Keratinocyte (primary cell): ENCODE results near the gene SOHLH1. TPM values are rescaled to one million over a fixed set of nuclear protein-coding genes. Genes with fewer than 3 reads are reported as not detected.

Experiments used
- DNase-seq: peaks from one replicate; pipeline ENCODE4 v3.0.0-alpha.2; 2011; ENCODE audit warnings: low read depth, missing footprints, low spot score
- FAIRE-seq: peaks from 2 replicates; lab custom pipeline; 2011; peaks lifted over from hg19 to GRCh38; lab: Jason Lieb, UNC
- H2AFZ ChIP-seq: 2 replicates; pipeline ENCODE4 v1.6.0; 2012; ENCODE audit warnings: low read length, control low read depth, inconsistent platforms; ENCODE audit not compliant: control insufficient read depth
- H3K27ac ChIP-seq: 2 replicates; pipeline ENCODE4 v1.5.1; 2011; ENCODE audit warnings: low read length; ENCODE audit not compliant: control insufficient read depth, insufficient read depth
- H3K27me3 ChIP-seq: 3 replicates; pipeline ENCODE4 v1.6.0; 2011; ENCODE audit warnings: low read length; ENCODE audit not compliant: control insufficient read depth, insufficient read depth; ENCODE audit errors: extremely low read depth
- H3K36me3 ChIP-seq, 2 experiments: 2 replicates in 1 of 2; 3 replicates in 1 of 2; pipeline ENCODE4 v1.5.1; 2011; ENCODE audit warnings: low read length in 2 of 2, mild to moderate bottlenecking in 1 of 2; ENCODE audit not compliant: control insufficient read depth in 2 of 2, insufficient read depth in 2 of 2; ENCODE audit errors: extremely low read depth in 1 of 2
- H3K4me1 ChIP-seq: 3 replicates; pipeline ENCODE4 v1.5.1; 2011; ENCODE audit warnings: low read length; ENCODE audit not compliant: control insufficient read depth, insufficient read depth; ENCODE audit errors: extremely low read depth
- H3K4me2 ChIP-seq: 3 replicates; pipeline ENCODE4 v1.6.0; 2011; ENCODE audit warnings: low read depth, low read length; ENCODE audit not compliant: control insufficient read depth, insufficient read depth; ENCODE audit errors: extremely low read depth
- H3K4me3 ChIP-seq, 3 experiments: fragments of 200-600 bp in 1 of 3; sonication (generic) in 1 of 3; 2 replicates in 2 of 3; 3 replicates in 1 of 3; pipeline ENCODE4 v1.5.1; 2011 to 2016; ENCODE audit warnings: low read length in 3 of 3, mild to moderate bottlenecking in 3 of 3, control low read depth in 2 of 3, inconsistent platforms in 1 of 3, low read depth in 1 of 3, mixed read lengths in 1 of 3, mixed run types in 1 of 3, moderate library complexity in 1 of 3; ENCODE audit not compliant: control insufficient read depth in 2 of 3, insufficient read depth in 2 of 3; ENCODE audit errors: extremely low read depth in 1 of 3
- H3K79me2 ChIP-seq: 2 replicates; pipeline ENCODE4 v1.6.0; 2012; ENCODE audit warnings: low read length; ENCODE audit not compliant: control insufficient read depth, insufficient read depth
- H3K9ac ChIP-seq: 3 replicates; pipeline ENCODE4 v1.6.0; 2011; ENCODE audit warnings: low read length; ENCODE audit not compliant: control insufficient read depth, insufficient read depth; ENCODE audit errors: extremely low read depth
- H3K9me1 ChIP-seq: 3 replicates; pipeline ENCODE4 v1.6.0; 2011; ENCODE audit warnings: low read length; ENCODE audit not compliant: control insufficient read depth, insufficient read depth; ENCODE audit errors: extremely low read depth
- H3K9me3 ChIP-seq: 2 replicates; pipeline ENCODE4 v1.5.1; 2012; ENCODE audit warnings: low read depth, low read length; ENCODE audit not compliant: control insufficient read depth
- H4K20me1 ChIP-seq: 3 replicates; pipeline ENCODE4 v1.6.0; 2011; ENCODE audit warnings: low read length; ENCODE audit not compliant: control insufficient read depth, insufficient read depth; ENCODE audit errors: extremely low read depth
- EZH2 ChIP-seq: IDR thresholded peaks from one replicate; pipeline ENCODE4 v1.6.1; 2012; ENCODE audit warnings: inconsistent platforms, mild to moderate bottlenecking, low read length, moderate library complexity
- dilution Hi-C: fragments of 300-500 bp; cut with MboI; formaldehyde crosslinking; loops from one replicate; pipeline ENCODE4 v1.7.0; 2020; ENCODE audit warnings: low sequenced_read_pairs; ENCODE audit not compliant: extremely low pct_ligation_motif_present
- polyA plus RNA-seq, 5 experiments: library from polyadenylated mRNA; depleted of rRNA in 3 of 5; stranded (reverse) in 3 of 5; stranded (forward) in 1 of 5; unstranded in 1 of 5; fragments of >200 nt; gene quantifications; 1 replicate in 1 of 5; 2 replicates in 3 of 5; 3 replicates in 1 of 5; pipeline versions ENCODE4 v1.2.1 to v1.2.3, GENCODE V29; 2011 to 2012; ENCODE audit warnings: missing spikeins in 2 of 5, low read depth in 1 of 5, low replicate concordance in 1 of 5
- TF ChIP-seq, protein P1 (sequence below), 3 experiments: IDR thresholded peaks in 1 of 3; conservative IDR thresholded peaks in 1 of 3; optimal IDR thresholded peaks in 1 of 3; 2 replicates in 2 of 3; 3 replicates in 1 of 3; pipeline versions ENCODE3 to v1.5.1; 2011; ENCODE audit warnings: low read length in 3 of 3, mild to moderate bottlenecking in 3 of 3, moderate library complexity in 2 of 3, control low read depth in 1 of 3, inconsistent platforms in 1 of 3; ENCODE audit not compliant: insufficient read depth in 2 of 3; ENCODE audit errors: extremely low read depth in 1 of 3

Gene SOHLH1
- polyA plus RNA-seq, 1 donor (not counting 4 experiments of a cell fraction or from before 2014, with no cell fraction given): not detected

DNA sequence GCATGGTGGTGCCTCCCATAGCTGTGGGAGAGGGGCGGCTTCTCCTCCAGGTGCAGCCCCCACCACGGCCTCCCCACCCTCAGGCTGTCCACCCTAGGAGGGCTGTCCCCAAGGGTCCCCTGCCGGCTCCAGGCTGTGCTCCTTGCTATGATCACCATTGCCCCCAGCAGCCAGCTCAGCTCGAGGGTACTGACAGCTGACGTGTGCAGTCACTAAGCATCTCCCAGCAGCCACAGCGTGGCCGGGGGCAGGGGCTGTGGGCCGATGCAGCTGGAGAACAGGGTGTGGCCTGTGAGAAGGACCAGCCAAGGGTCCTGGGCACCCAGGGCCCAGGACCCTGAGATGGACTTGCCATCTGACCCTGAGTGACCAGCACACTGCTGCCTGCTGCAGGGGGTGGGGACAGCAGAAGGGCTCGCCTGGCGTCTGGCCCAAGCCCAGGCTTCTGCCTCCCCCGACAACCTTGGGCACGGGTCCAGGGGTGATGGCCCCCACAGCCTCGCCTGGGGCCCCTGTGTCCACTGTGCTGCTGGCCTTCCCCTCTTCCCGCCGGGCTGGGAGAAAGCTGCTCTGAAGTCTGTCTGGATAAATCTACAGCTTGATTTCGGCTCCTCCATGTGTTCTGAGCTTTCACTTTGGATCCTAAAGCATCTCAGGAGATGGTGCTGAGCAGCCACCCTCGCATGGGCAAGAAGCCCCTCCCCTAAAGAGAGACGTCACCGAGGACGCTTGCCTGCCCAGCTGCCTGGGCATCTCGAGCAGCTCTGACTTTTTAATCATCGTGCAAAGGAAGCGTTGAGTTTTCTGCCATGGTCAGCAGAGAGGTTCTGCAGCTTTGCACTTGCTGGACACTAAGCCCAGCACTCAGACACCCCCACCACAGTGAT, 8.2 kb upstream of the SOHLH1 start:
- Histone ChIP-seq H3K36me3 (no peaks in the 10 kb centered on the region), H3K27ac (no peak overlapping the region), H3K4me3 (no peak overlapping the region), H3K79me2 (no peaks in the 10 kb centered on the region), H4K20me1 (peaks cover 3% of the 10 kb centered on the region), H3K9me3 (no peaks in the 10 kb centered on the region), H3K9ac (no peak overlapping the region), H3K9me1 (no peaks in the 10 kb centered on the region), H3K4me1 (no peaks in the 10 kb centered on the region), H2AFZ (no peak overlapping the region), H3K27me3 (peaks cover 16% of the 10 kb centered on the region), H3K4me2 (no peak overlapping the region)
- dilution Hi-C loops: no loop called here
- FAIRE-seq (no peak), DNase-seq (no peak)
- TF ChIP-seq EZH2: no peak
- TF ChIP-seq, protein P1, sequence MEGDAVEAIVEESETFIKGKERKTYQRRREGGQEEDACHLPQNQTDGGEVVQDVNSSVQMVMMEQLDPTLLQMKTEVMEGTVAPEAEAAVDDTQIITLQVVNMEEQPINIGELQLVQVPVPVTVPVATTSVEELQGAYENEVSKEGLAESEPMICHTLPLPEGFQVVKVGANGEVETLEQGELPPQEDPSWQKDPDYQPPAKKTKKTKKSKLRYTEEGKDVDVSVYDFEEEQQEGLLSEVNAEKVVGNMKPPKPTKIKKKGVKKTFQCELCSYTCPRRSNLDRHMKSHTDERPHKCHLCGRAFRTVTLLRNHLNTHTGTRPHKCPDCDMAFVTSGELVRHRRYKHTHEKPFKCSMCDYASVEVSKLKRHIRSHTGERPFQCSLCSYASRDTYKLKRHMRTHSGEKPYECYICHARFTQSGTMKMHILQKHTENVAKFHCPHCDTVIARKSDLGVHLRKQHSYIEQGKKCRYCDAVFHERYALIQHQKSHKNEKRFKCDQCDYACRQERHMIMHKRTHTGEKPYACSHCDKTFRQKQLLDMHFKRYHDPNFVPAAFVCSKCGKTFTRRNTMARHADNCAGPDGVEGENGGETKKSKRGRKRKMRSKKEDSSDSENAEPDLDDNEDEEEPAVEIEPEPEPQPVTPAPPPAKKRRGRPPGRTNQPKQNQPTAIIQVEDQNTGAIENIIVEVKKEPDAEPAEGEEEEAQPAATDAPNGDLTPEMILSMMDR (optimal IDR thresholded peaks at IDR 0.05 in 1 of 3, IDR thresholded peaks at IDR 0.05 in 1 of 3, conservative IDR thresholded peaks at IDR 0.05 in 1 of 3; ENCODE audit: extremely low read depth in 1 of 3, insufficient read depth in 2 of 3, low read length in 3 of 3): no peak

DNA sequence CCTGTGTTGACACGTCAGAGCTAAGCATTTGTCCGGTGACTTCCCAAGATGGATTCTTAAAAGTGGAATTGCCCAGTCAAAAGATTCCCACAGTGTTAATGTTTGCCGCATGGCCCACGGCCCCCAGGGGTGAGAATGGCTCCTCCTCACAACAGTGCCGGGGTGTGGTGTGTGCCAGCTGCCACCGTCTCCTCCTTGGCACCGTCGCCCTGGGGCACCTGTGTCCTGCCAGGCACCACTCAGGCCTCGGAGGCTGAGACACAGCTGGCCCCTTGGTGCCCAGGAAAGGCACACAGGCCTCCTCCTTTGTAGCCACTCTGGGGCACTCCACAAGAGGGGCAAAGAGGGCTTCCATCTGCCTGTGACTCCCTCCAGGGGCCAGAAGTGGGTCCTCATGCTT, 7.0 kb upstream of the SOHLH1 start:
- Histone ChIP-seq H3K4me1 (no peaks in the 10 kb centered on the region), H3K9me3 (no peaks in the 10 kb centered on the region), H3K4me3 (no peak overlapping the region), H3K79me2 (no peaks in the 10 kb centered on the region), H3K9me1 (no peaks in the 10 kb centered on the region), H2AFZ (no peak overlapping the region), H4K20me1 (peaks cover 3% of the 10 kb centered on the region), H3K36me3 (no peaks in the 10 kb centered on the region), H3K4me2 (no peak overlapping the region), H3K27me3 (peaks cover 21% of the 10 kb centered on the region), H3K9ac (no peak overlapping the region), H3K27ac (no peak overlapping the region)
- FAIRE-seq: no peak
- dilution Hi-C loops: no loop called here
- DNase-seq: no peak
- TF ChIP-seq, protein P1 (optimal IDR thresholded peaks at IDR 0.05 in 1 of 3, IDR thresholded peaks at IDR 0.05 in 1 of 3, conservative IDR thresholded peaks at IDR 0.05 in 1 of 3; ENCODE audit: extremely low read depth in 1 of 3, insufficient read depth in 2 of 3, low read length in 3 of 3): no peak
- no peak for TF ChIP-seq EZH2
